B cell (primary cell): ENCODE data around the gene AGO3. TPM values are rescaled to one million over a fixed set of nuclear protein-coding genes. Genes with fewer than 3 reads are reported as not detected.

Source experiments
- polyA plus RNA-seq: library from polyadenylated mRNA; depleted of rRNA; stranded (reverse); fragments of >200 nt; gene quantifications from 2 replicates; pipeline ENCODE4 v1.2.3, GENCODE V29; 2012
- total RNA-seq, 2 donors: library from RNA; stranded (reverse); fragments of 120-200 nt in 1 of 2; gene quantifications; 1 replicate in 1 of 2; 2 replicates in 1 of 2; pipeline versions ENCODE4 v1.2.3 to v1.2.4, GENCODE V29; 2013 to 2022

The AGO3 gene
- total and polyA plus RNA-seq, 2 donors (not counting 1 experiment from before 2014, with no cell fraction given): 5.1 to 44.9 TPM

Other genes starting within 250 kb of the AGO3 start
- 5.4 and 5.8 TPM in 2 replicates for gene C1orf216, start 212.2 kb upstream of the AGO3 start, total RNA-seq
- gene C1orf216, start 212.2 kb upstream of the AGO3 start, polyA plus RNA-seq: 2.2 and 2.6 TPM in 2 replicates
- gene CLSPN, start 161.1 kb upstream of the AGO3 start, total RNA-seq: 0.85 and 1.1 TPM in 2 replicates
- 0.22 and 0.34 TPM in 2 replicates for gene CLSPN, start 161.1 kb upstream of the AGO3 start, polyA plus RNA-seq
- 19.1 and 22.6 TPM in 2 replicates for gene AGO4, start 123.1 kb upstream of the AGO3 start, total RNA-seq
- gene AGO4, start 123.1 kb upstream of the AGO3 start, polyA plus RNA-seq: 7.8 and 10.4 TPM in 2 replicates
- gene AGO1, start 47.9 kb upstream of the AGO3 start, total RNA-seq: 38.8 and 41.3 TPM in 2 replicates
- 8.1 and 10.1 TPM in 2 replicates for gene AGO1, start 47.9 kb upstream of the AGO3 start, polyA plus RNA-seq
- gene TEKT2, start 153.0 kb downstream of the AGO3 start, total RNA-seq: not detected in 2 replicates
- 0.25 TPM in 1 of 2 replicates, not detected in the other for gene TEKT2, start 153.0 kb downstream of the AGO3 start, polyA plus RNA-seq
- 20.9 and 24.0 TPM in 2 replicates for gene ADPRS, start 157.8 kb downstream of the AGO3 start, total RNA-seq
- gene ADPRS, start 157.8 kb downstream of the AGO3 start, polyA plus RNA-seq: 15.0 and 17.4 TPM in 2 replicates
- 0.17 TPM in 2 replicates for gene COL8A2, start 194.1 kb downstream of the AGO3 start, total RNA-seq
- gene COL8A2, start 194.1 kb downstream of the AGO3 start, polyA plus RNA-seq: not detected in 2 replicates
- 42.1 and 45.2 TPM in 2 replicates for gene TRAPPC3, start 218.4 kb downstream of the AGO3 start, total RNA-seq
- 40.5 and 50.3 TPM in 2 replicates for gene TRAPPC3, start 218.4 kb downstream of the AGO3 start, polyA plus RNA-seq
- gene MAP7D1, start 225.1 kb downstream of the AGO3 start, total RNA-seq: 65.2 and 66.4 TPM in 2 replicates
- gene MAP7D1, start 225.1 kb downstream of the AGO3 start, polyA plus RNA-seq: 44.2 and 75.6 TPM in 2 replicates